ENCODE measurements around the gene RFX1.

DNA sequence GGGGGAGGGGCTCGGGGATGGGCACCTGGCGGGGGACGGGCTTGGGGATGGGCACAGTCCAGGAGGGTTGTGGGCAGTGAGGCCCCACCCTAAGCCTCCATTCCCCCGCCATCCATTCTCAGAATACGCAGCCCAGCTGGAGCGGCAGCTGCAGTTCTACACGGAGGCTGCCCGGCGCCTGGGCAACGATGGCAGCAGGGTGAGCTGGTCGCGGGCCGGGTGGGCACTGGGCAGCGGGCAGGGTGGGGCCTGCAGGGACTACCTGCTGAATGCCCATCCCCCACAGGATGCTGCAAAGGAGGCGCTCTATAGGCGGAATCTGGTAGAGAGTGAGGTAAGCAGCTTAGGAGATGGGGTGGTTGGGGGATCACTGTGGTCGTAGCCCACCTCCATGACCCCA lies 76.2 kb downstream of the RFX1 start:
- TF ChIP-seq EZH2phosphoT487 (IDR thresholded peaks at IDR 0.05; ENCODE audit: insufficient read depth, low read depth) (no peak), EZH2 (IDR thresholded peaks at IDR 0.05; ENCODE audit: insufficient read depth, poor library complexity, severe bottlenecking) (no peak)

All from GM23248 (cell line).